Heart left ventricle (tissue), 16 donors: Measurements from ENCODE around the gene CEACAM1. TPM values are rescaled to one million over a fixed set of nuclear protein-coding genes. Genes with fewer than 3 reads are reported as not detected.

ENCODE experiments used
- ATAC-seq, 4 donors: fragments of 200-7000 bp; cut with Tn5 transposase; one replicate each; pipeline ENCODE4 v1.9.1; 2020 to 2022; ENCODE audit warnings: moderate library complexity in 4 of 4, mild to moderate bottlenecking in 3 of 4, moderate number of reproducible peaks in 1 of 4
- DNase-seq, 5 donors: peaks; one replicate each; pipeline ENCODE4 v3.0.0-alpha.2; 2020
- H3K27ac ChIP-seq, 12 donors: fragments of 200-600 bp; sonication (generic) in 4 of 12; one replicate each; pipeline versions ENCODE4 v1.5.0 to v1.8.0; 2016 to 2022; ENCODE audit warnings: mild to moderate bottlenecking in 2 of 12
- H3K27me3 ChIP-seq, 9 donors: fragments of 200-600 bp; sonication (generic) in 2 of 9; one replicate each; pipeline versions ENCODE4 v1.5.1 to v1.8.0; 2016 to 2022; ENCODE audit warnings: mild to moderate bottlenecking in 3 of 9
- H3K36me3 ChIP-seq, 9 donors: fragments of 200-600 bp; sonication (generic) in 2 of 9; one replicate each; pipeline versions ENCODE4 v1.5.0 to v1.8.0; 2018 to 2022; ENCODE audit warnings: mild to moderate bottlenecking in 2 of 9
- H3K4me1 ChIP-seq, 12 donors: fragments of 200-600 bp; sonication (generic) in 4 of 12; one replicate each; pipeline versions ENCODE4 v1.5.0 to v1.8.0; 2016 to 2022; ENCODE audit warnings: mild to moderate bottlenecking in 3 of 12
- H3K4me3 ChIP-seq, 12 donors: fragments of 200-600 bp; sonication (generic) in 4 of 12; one replicate each; pipeline versions ENCODE4 v1.5.0 to v1.8.0; 2017 to 2022; ENCODE audit warnings: mild to moderate bottlenecking in 9 of 12, moderate library complexity in 4 of 12
- H3K9me3 ChIP-seq, 12 donors: fragments of 200-600 bp; sonication (generic) in 4 of 12; one replicate each; pipeline versions ENCODE4 v1.5.0 to v1.8.0; 2016 to 2022; ENCODE audit warnings: mild to moderate bottlenecking in 1 of 12
- POLR2A ChIP-seq, 2 donors: fragments of 450-650 bp; IDR thresholded peaks; one replicate each; pipeline ENCODE4 v1.6.1; 2017; ENCODE audit warnings: antibody characterized with exemption in 2 of 2, mild to moderate bottlenecking in 2 of 2, moderate library complexity in 2 of 2
- WGBS, 4 donors: extraction: QIAGEN DNeasy Blood & Tissue Kit in 2 of 4; methylation state at CpG; one replicate each; pipeline versions ENCODE4 v1.1.5 to v1.1.7; 2013 to 2018; 5-methylcytosine and 5-hydroxymethylcytosine counted together
- intact Hi-C, 10 donors: fragments of 100-400 bp; cut with DNase I; formaldehyde crosslinking; loops; one replicate each; pipeline versions ENCODE4 v1.11.1 to v1.14.2; 2022
- long read RNA-seq, 3 donors: library from polyadenylated mRNA; unstranded; transcript quantifications; one replicate each; pipeline ENCODE4 v2.0.0, GENCODE V29; 2020 to 2021
- polyA plus RNA-seq, 2 donors: library from polyadenylated mRNA; stranded (reverse); fragments of 200-250 nt; gene quantifications; one replicate each; pipeline ENCODE4 v1.2.3, GENCODE V29; 2013
- total RNA-seq, 9 donors: library from RNA; depleted of rRNA in 2 of 9; stranded (reverse); fragments of >200 nt in 2 of 9; fragmentation: NEBNext Ultra II Directional in 3 of 9; extraction: Animal tissue kit (Norgen Biotek cat#: 25700) in 3 of 9; gene quantifications; one replicate each; pipeline versions ENCODE4 v1.1.0 to v1.2.4, GENCODE V29; 2016 to 2023
- TF ChIP-seq, protein P1 (sequence below), 12 donors: fragments of 200-600 bp; sonication (generic) in 4 of 12; IDR thresholded peaks; one replicate each; pipeline versions ENCODE4 v1.5.0 to v1.8.0; 2018 to 2022; ENCODE audit warnings: antibody characterized with exemption in 12 of 12, mild to moderate bottlenecking in 5 of 12
- donor health status: ischemic (EF 13 %, LVEDD 7.1; RV severe dilation, severe dysfunction).
- donor health status: healthy with polysubstance abuse.
- donor health status: DM: no; HTN: yes; CAD: no.
- donor health status: DM: no; HTN: no; CAD: no.
- donor health status: ischemic (EF 25% LVEDD 6.9; RV normal size, moderate dysfunction).
- donor health status: ischemic (EF 25% LVEDD 5.7; RV mildly dilated, moderate dysfunction).
- donor health status: healthy.
- donor health status: DM: yes; HTN: yes; CAD: no.
- donor health status: ischemic (EF 35%, LVEDD 5.7; RV mildly dilated, moderate dysfunction).
- donor health status: nonischemic (EF 11% LVEDD 7.7; RV severe dilation, severe dysfunction).
- donor health status: DM: yes; HTN: yes; CAD: no.
- donor health status: PGD.
- donor health status: ischemic (EF 29% LVEDD 5.4; RV normal size, mild dysfunction).
- donor health status: nonischemic (EF 23%, LVEDD 6.1; RV moderate dilation, normal function).

CEACAM1 gene
- total RNA-seq, result 1 to 10 TPM; 1.3 to 8.3 (median 2.5) TPM
- polyA plus RNA-seq, result 1 to 10 TPM; 1.6 to 2.1 TPM
- long read RNA-seq, donor 1, partial matches to known transcripts, result 1 of 1 reads
- long read RNA-seq, donor 1, other reads (novel, unspliced or antisense), result 0 of 1 reads
- long read RNA-seq, donor 2, partial matches to known transcripts, result 1 of 3 reads
- long read RNA-seq, donor 2, other reads (novel, unspliced or antisense), result 1 of 3 reads
- long read RNA-seq, donor 3, partial matches to known transcripts, result 0 of 2 reads
- long read RNA-seq, donor 3, other reads (novel, unspliced or antisense), result 0 of 2 reads

DNA sequence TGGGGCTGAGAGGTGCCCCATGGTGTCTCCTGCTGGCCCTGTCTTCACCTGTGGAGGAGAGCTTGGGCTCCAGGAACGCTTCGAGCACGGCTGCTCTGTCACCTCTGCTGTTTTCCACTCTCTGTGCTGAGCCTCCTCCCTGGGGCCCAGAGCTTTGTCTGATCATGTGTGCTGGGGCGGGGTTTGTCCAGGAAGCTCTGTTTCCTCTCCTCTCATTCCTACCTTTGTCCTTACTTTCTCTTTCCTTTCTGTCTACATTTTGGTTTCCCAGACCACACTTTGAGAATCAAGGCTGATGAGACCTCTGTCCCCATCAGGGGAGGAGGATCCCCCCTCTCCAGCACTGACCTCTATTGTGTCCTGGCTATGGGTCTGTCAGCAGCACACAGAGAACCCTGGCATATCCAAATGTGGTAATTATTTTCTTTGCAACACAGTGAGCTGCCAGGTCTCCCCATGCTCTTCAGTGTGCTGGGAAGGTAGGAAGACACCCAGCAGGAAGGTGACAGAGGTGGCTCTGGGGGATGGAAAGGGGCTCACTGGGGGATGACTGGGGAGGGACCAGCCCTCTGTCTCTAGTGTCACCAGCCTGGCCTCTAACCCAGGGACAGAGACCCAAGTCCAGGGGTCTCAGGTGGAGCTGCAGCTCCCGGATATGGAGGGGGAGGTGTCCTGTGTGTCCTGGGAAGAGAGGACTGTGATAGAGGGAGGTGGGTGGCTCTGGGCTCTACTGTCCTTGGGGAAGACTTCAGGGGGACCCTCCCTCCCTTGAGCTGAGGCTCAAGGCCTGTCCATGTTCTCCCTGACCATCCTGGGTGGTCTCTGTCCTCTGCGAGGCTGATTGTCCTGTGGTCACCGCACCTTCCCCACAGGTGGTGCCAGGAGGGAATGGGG lies at the start of gene CEACAM1:
Gene CEACAM1, minus strand, starts transcription at position 128 of the 894 bp plus-strand sequence. Its CDS starts 107 bp downstream, at position 21.
- TF ChIP-seq POLR2A (IDR thresholded peaks at IDR 0.05), result no peak
- TF ChIP-seq, protein P1, sequence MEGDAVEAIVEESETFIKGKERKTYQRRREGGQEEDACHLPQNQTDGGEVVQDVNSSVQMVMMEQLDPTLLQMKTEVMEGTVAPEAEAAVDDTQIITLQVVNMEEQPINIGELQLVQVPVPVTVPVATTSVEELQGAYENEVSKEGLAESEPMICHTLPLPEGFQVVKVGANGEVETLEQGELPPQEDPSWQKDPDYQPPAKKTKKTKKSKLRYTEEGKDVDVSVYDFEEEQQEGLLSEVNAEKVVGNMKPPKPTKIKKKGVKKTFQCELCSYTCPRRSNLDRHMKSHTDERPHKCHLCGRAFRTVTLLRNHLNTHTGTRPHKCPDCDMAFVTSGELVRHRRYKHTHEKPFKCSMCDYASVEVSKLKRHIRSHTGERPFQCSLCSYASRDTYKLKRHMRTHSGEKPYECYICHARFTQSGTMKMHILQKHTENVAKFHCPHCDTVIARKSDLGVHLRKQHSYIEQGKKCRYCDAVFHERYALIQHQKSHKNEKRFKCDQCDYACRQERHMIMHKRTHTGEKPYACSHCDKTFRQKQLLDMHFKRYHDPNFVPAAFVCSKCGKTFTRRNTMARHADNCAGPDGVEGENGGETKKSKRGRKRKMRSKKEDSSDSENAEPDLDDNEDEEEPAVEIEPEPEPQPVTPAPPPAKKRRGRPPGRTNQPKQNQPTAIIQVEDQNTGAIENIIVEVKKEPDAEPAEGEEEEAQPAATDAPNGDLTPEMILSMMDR (IDR thresholded peaks at IDR 0.05), result no peak
- ATAC-seq, result peak in 3 of 4 donors; percentile 69 to 88 (median 70)
- WGBS, 4 donors, result 47 to 68% (median 51%) methylated on average over 7 of the region's 7 CpGs

DNA sequence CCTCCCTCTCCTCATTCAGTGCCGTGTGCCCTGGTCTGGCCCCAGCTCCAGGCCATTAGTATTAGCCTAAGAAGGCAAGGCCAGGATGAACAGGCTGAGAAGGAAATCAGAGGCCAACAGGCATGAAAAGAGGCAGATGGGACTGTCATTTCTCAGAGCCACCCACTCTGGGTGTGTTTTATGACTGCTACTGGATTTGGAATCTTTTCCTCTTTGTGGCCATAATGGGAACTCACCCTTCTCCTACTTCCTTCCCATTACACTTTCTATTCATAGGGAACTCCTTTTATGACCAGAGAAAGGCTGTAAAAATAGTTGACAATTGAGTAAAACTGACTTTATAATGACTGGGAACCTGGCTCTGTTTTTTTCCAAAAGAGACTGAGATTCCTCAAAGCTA lies 48.7 kb upstream of the CEACAM1 start:
- no peak for TF ChIP-seq POLR2A (IDR thresholded peaks at IDR 0.05)
- TF ChIP-seq, protein P1 (IDR thresholded peaks at IDR 0.05), result no peak
- Histone ChIP-seq H3K36me3 (no peaks in the 10 kb centered on the region), H3K4me3 (no peak overlapping the region), H3K9me3 (no peaks in the 10 kb centered on the region), H3K27me3 (peaks cover 0 to 5% (median 0%) of the 10 kb centered on the region in 9 donors), H3K4me1 (peaks cover 0 to 6% (median 0%) of the 10 kb centered on the region in 12 donors), H3K27ac (no peak overlapping the region)
- 69 to 78% (median 73%) methylated on average over 1 of the region's 1 CpG for WGBS, 4 donors
- intact Hi-C loops, result no loop called here
- ATAC-seq (no peak), DNase-seq (no peak)

More for the DNA sequence above, at the start of gene CEACAM1:
- Histone ChIP-seq H3K36me3 (no peaks in the 10 kb centered on the region), H3K27ac (peak within 1 kb of the TSS in 11 of 12 donors; percentile 24 to 84 (median 71)), H3K4me3 (peak within 1 kb of the TSS in 11 of 12 donors; percentile 1 to 53 (median 39)), H3K4me1 (peaks cover 0 to 23% (median 6%) of the 10 kb centered on the region in 12 donors), H3K27me3 (no peaks in the 10 kb centered on the region), H3K9me3 (no peaks in the 10 kb centered on the region)
- DNase-seq, result peak in 3 of 5 donors; percentile 43 to 50 (median 43)
- intact Hi-C loops, result loop anchor here (1.0 to 5.0 kb wide), 3 partner anchors 76 to 78 kb away; no protein-coding TSS in a partner anchor

DNA sequence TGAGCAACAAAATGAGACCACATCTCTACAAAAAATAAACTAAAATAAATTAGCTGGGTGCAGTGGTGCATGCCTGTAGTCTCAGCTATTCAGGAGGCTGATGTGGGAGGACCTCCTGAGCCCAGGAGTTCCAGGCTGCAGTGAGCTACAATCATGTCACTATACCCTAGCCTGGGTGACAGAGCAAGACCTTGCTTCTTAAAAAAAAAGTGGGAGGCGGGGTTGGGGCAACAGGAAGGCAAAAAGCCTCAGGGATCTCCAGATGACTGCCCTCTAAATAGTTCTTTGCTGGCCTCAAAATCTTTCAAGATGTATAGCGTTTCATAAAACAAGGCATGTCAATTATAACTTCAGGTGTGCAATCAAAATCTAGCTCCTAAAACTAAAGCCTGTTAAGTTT lies 48.0 kb upstream of the CEACAM1 start:
- Histone ChIP-seq H3K4me3 (no peak overlapping the region), H3K4me1 (peaks cover 0 to 6% (median 0%) of the 10 kb centered on the region in 12 donors), H3K27me3 (peaks cover 0 to 5% (median 0%) of the 10 kb centered on the region in 9 donors), H3K27ac (no peak overlapping the region), H3K36me3 (no peaks in the 10 kb centered on the region), H3K9me3 (no peaks in the 10 kb centered on the region)
- TF ChIP-seq, protein P1 (IDR thresholded peaks at IDR 0.05), result no peak
- no peak for TF ChIP-seq POLR2A (IDR thresholded peaks at IDR 0.05)
- no peak for DNase-seq
- ATAC-seq, result no peak
- 76 to 91% (median 85%) methylated on average over 2 of the region's 2 CpGs for WGBS, 4 donors
- intact Hi-C loops, result no loop called here

DNA sequence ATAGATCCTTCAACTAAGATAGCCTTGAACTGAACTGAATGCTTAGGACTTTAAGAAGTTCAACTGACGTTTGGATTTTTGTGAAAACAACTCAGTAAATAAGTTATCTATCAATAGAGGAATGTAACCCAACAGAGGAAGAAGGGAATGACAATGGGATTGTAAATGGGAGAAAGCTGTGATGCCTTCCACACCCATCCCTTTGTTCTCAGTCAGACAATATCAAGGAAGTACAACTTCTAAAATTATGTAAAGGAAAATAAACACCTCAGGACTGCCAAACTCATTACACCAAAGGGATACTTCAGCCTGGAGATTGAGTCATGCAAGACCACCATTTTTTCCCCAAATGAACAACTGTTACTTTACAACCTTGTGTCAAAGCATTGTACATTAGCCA lies 45.4 kb upstream of the CEACAM1 start:
- Histone ChIP-seq H3K36me3 (no peaks in the 10 kb centered on the region), H3K4me1 (peaks cover 0 to 6% (median 0%) of the 10 kb centered on the region in 12 donors), H3K27me3 (peaks cover 0 to 5% (median 0%) of the 10 kb centered on the region in 9 donors), H3K27ac (no peak overlapping the region), H3K4me3 (no peak overlapping the region), H3K9me3 (no peaks in the 10 kb centered on the region)
- DNase-seq (no peak), ATAC-seq (no peak)
- intact Hi-C loops, result no loop called here
- no peak for TF ChIP-seq POLR2A (IDR thresholded peaks at IDR 0.05)
- WGBS, 4 donors, result 35 to 43% (median 42%) methylated on average over 1 of the region's 1 CpG
